Endothelial cell of umbilical vein (primary cell): ENCODE data around the gene KIAA1549.

ENCODE experiments used
- EZH2 ChIP-seq: IDR thresholded peaks from 2 replicates; pipeline ENCODE4 v1.6.1; 2012; ENCODE audit warnings: borderline replicate concordance, low read depth, mild to moderate bottlenecking, moderate library complexity, low read length, inconsistent platforms; ENCODE audit not compliant: severe bottlenecking
- FOS ChIP-seq: IDR thresholded peaks from 2 replicates; pipeline ENCODE4 v1.6.1; 2011; ENCODE audit warnings: mild to moderate bottlenecking, low read length, moderate library complexity, borderline replicate concordance; ENCODE audit not compliant: insufficient read depth
- GATA2 ChIP-seq: IDR thresholded peaks from 2 replicates; pipeline ENCODE4 v1.7.0; 2011; ENCODE audit warnings: low read depth, mild to moderate bottlenecking, moderate library complexity, mixed read lengths, low read length; ENCODE audit not compliant: insufficient read length, insufficient read depth
- JUN ChIP-seq: IDR thresholded peaks from 2 replicates; pipeline ENCODE4 v1.6.1; 2011; ENCODE audit warnings: borderline replicate concordance, low read depth; ENCODE audit not compliant: insufficient read length, insufficient read depth
- MAX ChIP-seq: IDR thresholded peaks from 2 replicates; pipeline ENCODE4 v1.6.1; 2011; ENCODE audit not compliant: insufficient read depth, insufficient read length
- POLR2A ChIP-seq: IDR thresholded peaks from 2 replicates; pipeline ENCODE4 v1.6.1; 2012; ENCODE audit warnings: low read depth, mild to moderate bottlenecking, control low read depth, low read length
- POLR2AphosphoS5 ChIP-seq: IDR thresholded peaks from 2 replicates; pipeline ENCODE4 v1.6.1; 2012; ENCODE audit warnings: low read depth, mild to moderate bottlenecking, control low read depth, low read length, moderate library complexity; ENCODE audit not compliant: insufficient read depth
- TF ChIP-seq, protein P1 (sequence below), 2 donors: IDR thresholded peaks; 1 replicate in 1 of 2; 2 replicates in 1 of 2; pipeline ENCODE4 v1.5.1; 2011; ENCODE audit warnings: low read length in 2 of 2, mild to moderate bottlenecking in 2 of 2, moderate library complexity in 2 of 2, control low read depth in 1 of 2, inconsistent platforms in 1 of 2, low read depth in 1 of 2; ENCODE audit not compliant: insufficient read depth in 1 of 2; ENCODE audit errors: extremely low read depth in 1 of 2

DNA sequence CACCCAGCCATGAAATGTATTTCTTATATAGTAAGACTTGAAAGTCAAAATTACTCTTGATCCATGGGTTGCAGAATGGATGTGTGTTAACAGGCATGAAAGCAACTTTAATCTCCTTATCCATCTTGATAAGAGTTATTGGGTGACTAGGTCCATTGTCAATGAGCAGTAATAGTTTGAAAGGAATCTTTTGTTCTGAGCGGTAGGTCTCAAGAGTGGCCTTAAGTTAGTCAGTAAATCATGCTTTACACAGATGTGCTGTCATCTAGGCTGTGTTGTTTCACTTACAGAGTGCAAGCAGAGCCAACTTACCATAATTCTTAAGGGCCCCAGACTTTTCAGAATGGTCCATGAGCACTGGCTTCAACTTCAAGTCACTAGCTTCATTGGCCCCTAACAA, 51.2 kb downstream of the KIAA1549 start:
- TF ChIP-seq EZH2 = no peak
- TF ChIP-seq, protein P1, sequence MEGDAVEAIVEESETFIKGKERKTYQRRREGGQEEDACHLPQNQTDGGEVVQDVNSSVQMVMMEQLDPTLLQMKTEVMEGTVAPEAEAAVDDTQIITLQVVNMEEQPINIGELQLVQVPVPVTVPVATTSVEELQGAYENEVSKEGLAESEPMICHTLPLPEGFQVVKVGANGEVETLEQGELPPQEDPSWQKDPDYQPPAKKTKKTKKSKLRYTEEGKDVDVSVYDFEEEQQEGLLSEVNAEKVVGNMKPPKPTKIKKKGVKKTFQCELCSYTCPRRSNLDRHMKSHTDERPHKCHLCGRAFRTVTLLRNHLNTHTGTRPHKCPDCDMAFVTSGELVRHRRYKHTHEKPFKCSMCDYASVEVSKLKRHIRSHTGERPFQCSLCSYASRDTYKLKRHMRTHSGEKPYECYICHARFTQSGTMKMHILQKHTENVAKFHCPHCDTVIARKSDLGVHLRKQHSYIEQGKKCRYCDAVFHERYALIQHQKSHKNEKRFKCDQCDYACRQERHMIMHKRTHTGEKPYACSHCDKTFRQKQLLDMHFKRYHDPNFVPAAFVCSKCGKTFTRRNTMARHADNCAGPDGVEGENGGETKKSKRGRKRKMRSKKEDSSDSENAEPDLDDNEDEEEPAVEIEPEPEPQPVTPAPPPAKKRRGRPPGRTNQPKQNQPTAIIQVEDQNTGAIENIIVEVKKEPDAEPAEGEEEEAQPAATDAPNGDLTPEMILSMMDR (IDR thresholded peaks at IDR 0.05; ENCODE audit: extremely low read depth in 1 of 2, insufficient read depth in 1 of 2, low read depth in 1 of 2, low read length in 2 of 2) = no peak
- no peak for TF ChIP-seq POLR2A
- no peak for TF ChIP-seq MAX
- TF ChIP-seq POLR2AphosphoS5 = no peak
- no peak for TF ChIP-seq FOS
- TF ChIP-seq JUN = no peak
- no peak for TF ChIP-seq GATA2
